KMS-11 (cell line): Measurements from ENCODE around the gene AICDA.

Source experiments
- H2AFZ ChIP-seq: fragments of 200-600 bp; sonication (generic); 2 replicates; pipeline ENCODE4 v1.6.1; 2016; ENCODE audit warnings: antibody characterized with exemption, mixed run types, low read depth
- H3K27ac ChIP-seq: fragments of 200-600 bp; sonication (generic); 2 replicates; pipeline ENCODE4 v1.6.1; 2016; ENCODE audit warnings: mild to moderate bottlenecking, mixed run types
- H3K27me3 ChIP-seq: fragments of 200-600 bp; sonication (generic); 2 replicates; pipeline ENCODE4 v1.6.1; 2017; ENCODE audit warnings: mild to moderate bottlenecking, low read depth, mixed run types, moderate library complexity; ENCODE audit not compliant: insufficient read depth
- H3K36me3 ChIP-seq: fragments of 200-600 bp; sonication (generic); 2 replicates; pipeline ENCODE4 v1.6.1; 2017; ENCODE audit warnings: mild to moderate bottlenecking, mixed run types; ENCODE audit not compliant: insufficient read depth
- H3K4me1 ChIP-seq: fragments of 200-600 bp; sonication (generic); 2 replicates; pipeline ENCODE4 v1.6.1; 2016; ENCODE audit warnings: mild to moderate bottlenecking, low read depth, mixed run types; ENCODE audit not compliant: poor library complexity, severe bottlenecking
- H3K4me2 ChIP-seq: fragments of 200-600 bp; sonication (generic); 2 replicates; pipeline ENCODE4 v1.7.0; 2016; ENCODE audit warnings: mild to moderate bottlenecking, mixed run types
- H3K4me3 ChIP-seq: fragments of 200-600 bp; sonication (generic); IDR thresholded peaks from 2 replicates; pipeline ENCODE4 v1.6.1; 2017; ENCODE audit warnings: low read depth, low read length, mixed read lengths; ENCODE audit not compliant: insufficient read depth
- H3K79me2 ChIP-seq: fragments of 200-600 bp; sonication (generic); 2 replicates; pipeline ENCODE4 v1.6.1; 2016; ENCODE audit warnings: low read depth, mixed run types; ENCODE audit not compliant: insufficient read depth
- H3K9ac ChIP-seq: fragments of 200-600 bp; sonication (generic); 2 replicates; pipeline ENCODE4 v1.6.1; 2016; ENCODE audit warnings: mild to moderate bottlenecking, mixed run types
- H4K20me1 ChIP-seq: fragments of 200-600 bp; sonication (generic); 2 replicates; pipeline ENCODE4 v1.6.1; 2016; ENCODE audit warnings: mild to moderate bottlenecking, mixed run types; ENCODE audit not compliant: insufficient read depth
- TF ChIP-seq, protein P1 (sequence below): fragments of 200-600 bp; sonication (generic); conservative IDR thresholded peaks from 2 replicates; pipeline ENCODE4 v1.6.1; 2017; ENCODE audit warnings: low read depth, mild to moderate bottlenecking, antibody characterized with exemption, low read length, moderate library complexity, mixed read lengths

The AICDA gene

DNA sequence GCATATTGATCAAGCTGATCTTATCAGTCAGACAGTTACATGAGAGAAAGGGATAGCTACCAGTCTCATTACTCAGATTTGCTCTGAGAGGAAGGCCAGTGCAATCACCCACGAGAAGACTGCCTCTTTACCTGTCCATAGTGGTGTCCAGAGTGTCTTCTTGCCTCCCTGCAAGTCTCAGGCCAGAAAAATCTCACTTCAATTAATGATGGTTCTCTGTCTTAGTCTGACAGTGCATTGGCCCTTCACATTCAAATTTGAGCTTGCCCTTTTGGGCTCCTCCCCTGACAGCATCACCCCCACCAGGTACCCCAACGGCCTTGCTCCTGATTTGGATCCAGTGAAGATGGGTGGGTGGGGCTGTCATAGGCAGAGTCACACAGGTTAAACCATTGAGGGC, at the start of gene AICDA:
Gene AICDA (minus strand): TSS at position 231 of the 400 bp plus-strand sequence. CDS start 92 bp downstream, at position 139.
- Histone ChIP-seq H3K4me2 (no peak within 1 kb of the TSS), H3K4me1 (peaks cover 11% of the 10 kb centered on the region), H4K20me1 (no peaks in the 10 kb centered on the region), H3K27ac (no peak within 1 kb of the TSS), H3K27me3 (no peaks in the 10 kb centered on the region), H3K9ac (no peak within 1 kb of the TSS), H2AFZ (no peak within 1 kb of the TSS), H3K79me2 (no peaks in the 10 kb centered on the region), H3K36me3 (no peaks in the 10 kb centered on the region), H3K4me3 (no peak within 1 kb of the TSS)
- TF ChIP-seq, protein P1, sequence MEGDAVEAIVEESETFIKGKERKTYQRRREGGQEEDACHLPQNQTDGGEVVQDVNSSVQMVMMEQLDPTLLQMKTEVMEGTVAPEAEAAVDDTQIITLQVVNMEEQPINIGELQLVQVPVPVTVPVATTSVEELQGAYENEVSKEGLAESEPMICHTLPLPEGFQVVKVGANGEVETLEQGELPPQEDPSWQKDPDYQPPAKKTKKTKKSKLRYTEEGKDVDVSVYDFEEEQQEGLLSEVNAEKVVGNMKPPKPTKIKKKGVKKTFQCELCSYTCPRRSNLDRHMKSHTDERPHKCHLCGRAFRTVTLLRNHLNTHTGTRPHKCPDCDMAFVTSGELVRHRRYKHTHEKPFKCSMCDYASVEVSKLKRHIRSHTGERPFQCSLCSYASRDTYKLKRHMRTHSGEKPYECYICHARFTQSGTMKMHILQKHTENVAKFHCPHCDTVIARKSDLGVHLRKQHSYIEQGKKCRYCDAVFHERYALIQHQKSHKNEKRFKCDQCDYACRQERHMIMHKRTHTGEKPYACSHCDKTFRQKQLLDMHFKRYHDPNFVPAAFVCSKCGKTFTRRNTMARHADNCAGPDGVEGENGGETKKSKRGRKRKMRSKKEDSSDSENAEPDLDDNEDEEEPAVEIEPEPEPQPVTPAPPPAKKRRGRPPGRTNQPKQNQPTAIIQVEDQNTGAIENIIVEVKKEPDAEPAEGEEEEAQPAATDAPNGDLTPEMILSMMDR: no peak

DNA sequence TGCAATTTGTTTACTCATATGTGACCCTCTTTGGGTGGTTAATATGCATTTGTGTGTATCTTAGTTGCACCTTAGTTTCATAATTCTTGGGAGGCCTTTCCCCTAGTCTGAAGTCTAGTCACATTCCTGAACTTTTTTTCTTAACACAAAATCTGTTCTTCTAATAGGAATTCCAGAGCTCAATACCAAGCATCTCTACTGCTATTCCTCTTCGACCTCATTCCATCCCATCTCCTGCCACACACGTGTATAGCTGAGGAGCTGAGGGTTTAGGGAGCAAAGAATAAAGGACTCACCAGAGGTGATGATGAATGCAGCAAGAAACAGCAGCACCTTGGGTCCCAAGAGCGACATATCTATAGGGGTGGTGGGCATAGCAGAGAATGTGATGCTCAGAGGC, 49.1 kb upstream of the AICDA start:
- TF ChIP-seq, protein P1: no peak
- no peak overlapping the region for H3K27ac ChIP-seq

DNA sequence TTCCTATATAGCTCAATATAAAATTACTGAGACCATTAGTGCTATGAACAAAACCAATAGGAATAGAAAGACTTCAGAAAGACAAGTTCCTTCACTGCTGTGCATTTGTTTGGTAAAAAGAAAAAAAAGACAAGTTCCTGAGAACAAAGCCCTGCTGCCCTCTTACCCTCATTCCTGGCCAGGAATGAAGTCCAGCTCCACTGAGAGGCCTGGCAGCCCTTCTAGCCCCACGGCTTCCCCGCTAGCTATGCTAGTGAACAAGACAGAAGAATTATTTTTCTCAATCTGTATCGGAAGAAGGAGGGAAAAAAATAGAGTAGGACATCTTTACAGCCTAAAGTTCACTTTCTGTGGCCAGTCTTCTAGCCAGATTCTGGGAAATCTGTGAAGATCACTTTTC, 48.4 kb upstream of the AICDA start:
- no peak overlapping the region for H3K9ac ChIP-seq
- H3K4me2 ChIP-seq: no peak overlapping the region
- H2AFZ ChIP-seq: no peak overlapping the region
- H4K20me1 ChIP-seq: no peaks in the 10 kb centered on the region
- no peak overlapping the region for H3K4me3 ChIP-seq
- no peak overlapping the region for H3K27ac ChIP-seq
- TF ChIP-seq, protein P1: no peak
- H3K36me3 ChIP-seq: no peaks in the 10 kb centered on the region; the same call in 1 of the 2 replicates
- no peaks in the 10 kb centered on the region for H3K27me3 ChIP-seq
- no peaks in the 10 kb centered on the region for H3K4me1 ChIP-seq
- no peaks in the 10 kb centered on the region for H3K79me2 ChIP-seq

More for the DNA sequence above, 49.1 kb upstream of the AICDA start:
- no peak overlapping the region for H2AFZ ChIP-seq
- no peaks in the 10 kb centered on the region for H3K27me3 ChIP-seq
- H3K4me3 ChIP-seq: no peak overlapping the region
- no peaks in the 10 kb centered on the region; the same call in 1 of the 2 replicates for H3K36me3 ChIP-seq
- H3K9ac ChIP-seq: no peak overlapping the region
- H3K79me2 ChIP-seq: no peaks in the 10 kb centered on the region
- no peak overlapping the region for H3K4me2 ChIP-seq
- H3K4me1 ChIP-seq: no peaks in the 10 kb centered on the region
- no peaks in the 10 kb centered on the region for H4K20me1 ChIP-seq

DNA sequence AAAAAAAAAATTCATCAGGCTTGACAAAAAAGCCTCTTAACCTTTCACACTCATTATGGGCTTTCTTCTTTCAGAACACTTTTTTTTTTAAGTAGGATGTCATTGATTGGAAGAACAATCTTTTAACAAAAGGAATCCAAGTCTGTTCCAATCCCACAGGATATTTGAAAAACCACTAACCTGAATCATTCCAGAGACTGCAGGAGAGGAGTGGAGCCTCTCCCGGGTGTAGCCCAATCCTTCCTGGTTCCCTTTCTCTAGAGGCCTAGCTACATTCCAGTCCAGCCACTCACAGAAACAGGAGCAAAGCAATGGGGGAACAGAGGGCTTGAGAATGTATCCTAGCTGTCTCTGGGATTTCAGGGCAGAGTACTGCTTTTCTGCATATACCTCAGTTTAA, 45.7 kb upstream of the AICDA start:
- TF ChIP-seq, protein P1: no peak
- Histone ChIP-seq H3K9ac (no peak overlapping the region), H3K27me3 (no peaks in the 10 kb centered on the region), H3K36me3 (no peaks in the 10 kb centered on the region; the same call in 1 of the 2 replicates), H3K4me1 (no peaks in the 10 kb centered on the region), H3K79me2 (no peaks in the 10 kb centered on the region), H3K4me3 (no peak overlapping the region), H3K4me2 (no peak overlapping the region), H3K27ac (no peak overlapping the region), H2AFZ (no peak overlapping the region), H4K20me1 (no peaks in the 10 kb centered on the region)
